Measurements from ENCODE around the gene SLC22A2.
A peak's percentile ranks its signal among the peaks of the same experiment; 100 is the strongest.

SLC22A2 gene

GRCh38 chr6:160297310-160297709, 38.7 kb upstream of the SLC22A2 start:
- TF ChIP-seq HOXD13 (CRISPR knock-in tag; IDR thresholded peaks at IDR 0.05; ENCODE audit: borderline replicate concordance) (no peak), GLIS2 (tag by site-specific recombination; IDR thresholded peaks at IDR 0.05) (no peak), ZNF792 (tag by site-specific recombination; IDR thresholded peaks at IDR 0.05) (no peak)
- TF ChIP-seq, protein P1, sequence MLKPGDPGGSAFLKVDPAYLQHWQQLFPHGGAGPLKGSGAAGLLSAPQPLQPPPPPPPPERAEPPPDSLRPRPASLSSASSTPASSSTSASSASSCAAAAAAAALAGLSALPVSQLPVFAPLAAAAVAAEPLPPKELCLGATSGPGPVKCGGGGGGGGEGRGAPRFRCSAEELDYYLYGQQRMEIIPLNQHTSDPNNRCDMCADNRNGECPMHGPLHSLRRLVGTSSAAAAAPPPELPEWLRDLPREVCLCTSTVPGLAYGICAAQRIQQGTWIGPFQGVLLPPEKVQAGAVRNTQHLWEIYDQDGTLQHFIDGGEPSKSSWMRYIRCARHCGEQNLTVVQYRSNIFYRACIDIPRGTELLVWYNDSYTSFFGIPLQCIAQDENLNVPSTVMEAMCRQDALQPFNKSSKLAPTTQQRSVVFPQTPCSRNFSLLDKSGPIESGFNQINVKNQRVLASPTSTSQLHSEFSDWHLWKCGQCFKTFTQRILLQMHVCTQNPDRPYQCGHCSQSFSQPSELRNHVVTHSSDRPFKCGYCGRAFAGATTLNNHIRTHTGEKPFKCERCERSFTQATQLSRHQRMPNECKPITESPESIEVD (tag by site-specific recombination; IDR thresholded peaks at IDR 0.05) = no peak
- no peaks in the 10 kb centered on the region for H3K9me3 ChIP-seq (ENCODE audit: control insufficient read depth, insufficient read depth, low read depth, low read length)
- no peaks in the 10 kb centered on the region for H3K4me1 ChIP-seq (ENCODE audit: control insufficient read depth, insufficient read depth, low read length)
- H3K4me3 ChIP-seq (ENCODE audit: low read depth, low read length) = no peak overlapping the region
- CTCF ChIA-PET = interaction anchor here (0.6 to 2.6 kb wide), 8 partner anchors 25 to 236 kb away, joined by 3 to 12 read pairs (median 7); no protein-coding TSS in a partner anchor
- POLR2A ChIA-PET = no interaction called here
- no peaks in the 10 kb centered on the region for H3K36me3 ChIP-seq (ENCODE audit: control insufficient read depth in 2 of 2, insufficient read depth in 1 of 2, low read length in 2 of 2)
- no peak overlapping the region for H3K27ac ChIP-seq (ENCODE audit: extremely low read depth, low read depth, low read length)

DNA sequence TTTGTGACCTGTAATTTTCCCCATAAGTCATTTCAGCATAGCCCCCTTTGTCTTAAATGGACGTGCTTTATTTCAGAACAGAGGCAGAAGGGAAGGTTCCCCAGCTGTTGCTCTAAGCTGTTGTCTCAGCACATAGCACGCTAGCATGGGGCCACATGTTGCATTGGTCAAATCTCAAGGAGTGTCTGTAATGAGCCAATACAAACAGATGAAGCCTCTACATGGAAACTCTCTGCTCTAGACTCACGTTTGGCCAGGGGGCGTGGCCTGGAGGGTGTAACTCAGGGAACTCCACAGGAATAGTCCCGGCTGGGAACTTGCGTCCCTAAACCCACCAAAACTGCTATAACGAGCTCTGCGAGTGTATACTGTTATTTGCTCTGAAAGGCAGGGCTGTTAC, 35.2 kb upstream of the SLC22A2 start:
- Histone ChIP-seq H3K9me3 (ENCODE audit: control insufficient read depth, insufficient read depth, low read depth, low read length) (no peaks in the 10 kb centered on the region), H3K27ac (ENCODE audit: extremely low read depth, low read depth, low read length) (no peak overlapping the region), H3K36me3 (ENCODE audit: control insufficient read depth in 2 of 2, insufficient read depth in 1 of 2, low read length in 2 of 2) (no peaks in the 10 kb centered on the region), H3K4me3 (ENCODE audit: low read depth, low read length) (no peak overlapping the region), H3K4me1 (ENCODE audit: control insufficient read depth, insufficient read depth, low read length) (no peaks in the 10 kb centered on the region)
- TF ChIP-seq, protein P2, sequence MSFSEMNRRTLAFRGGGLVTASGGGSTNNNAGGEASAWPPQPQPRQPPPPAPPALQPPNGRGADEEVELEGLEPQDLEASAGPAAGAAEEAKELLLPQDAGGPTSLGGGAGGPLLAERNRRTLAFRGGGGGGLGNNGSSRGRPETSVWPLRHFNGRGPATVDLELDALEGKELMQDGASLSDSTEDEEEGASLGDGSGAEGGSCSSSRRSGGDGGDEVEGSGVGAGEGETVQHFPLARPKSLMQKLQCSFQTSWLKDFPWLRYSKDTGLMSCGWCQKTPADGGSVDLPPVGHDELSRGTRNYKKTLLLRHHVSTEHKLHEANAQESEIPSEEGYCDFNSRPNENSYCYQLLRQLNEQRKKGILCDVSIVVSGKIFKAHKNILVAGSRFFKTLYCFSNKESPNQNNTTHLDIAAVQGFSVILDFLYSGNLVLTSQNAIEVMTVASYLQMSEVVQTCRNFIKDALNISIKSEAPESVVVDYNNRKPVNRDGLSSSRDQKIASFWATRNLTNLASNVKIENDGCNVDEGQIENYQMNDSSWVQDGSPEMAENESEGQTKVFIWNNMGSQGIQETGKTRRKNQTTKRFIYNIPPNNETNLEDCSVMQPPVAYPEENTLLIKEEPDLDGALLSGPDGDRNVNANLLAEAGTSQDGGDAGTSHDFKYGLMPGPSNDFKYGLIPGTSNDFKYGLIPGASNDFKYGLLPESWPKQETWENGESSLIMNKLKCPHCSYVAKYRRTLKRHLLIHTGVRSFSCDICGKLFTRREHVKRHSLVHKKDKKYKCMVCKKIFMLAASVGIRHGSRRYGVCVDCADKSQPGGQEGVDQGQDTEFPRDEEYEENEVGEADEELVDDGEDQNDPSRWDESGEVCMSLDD (tag by site-specific recombination; IDR thresholded peaks at IDR 0.05) = no peak
- TF ChIP-seq ZNF785 (tag by site-specific recombination; IDR thresholded peaks at IDR 0.05) (no peak), SCRT1 (tag by site-specific recombination; IDR thresholded peaks at IDR 0.05; ENCODE audit: borderline replicate concordance) (0 out of 2 replicates have a peak, but pooled peaks have one; percentile 34), ZBTB17 (tag by site-specific recombination; IDR thresholded peaks at IDR 0.05) (no peak), ZFP69B (tag by site-specific recombination; IDR thresholded peaks at IDR 0.05) (no peak), MZF1 (tag by site-specific recombination; IDR thresholded peaks at IDR 0.05; ENCODE audit: borderline replicate concordance) (no peak), ZNF777 (tag by site-specific recombination; IDR thresholded peaks at IDR 0.05; ENCODE audit: borderline replicate concordance) (no peak), SCRT2 (tag by site-specific recombination; IDR thresholded peaks at IDR 0.05) (peak; percentile 94)
- ChIA-PET POLR2A (no interaction called here), CTCF (interaction anchor here (1.8 kb wide), 1 partner anchor 161 kb away, joined by 5 read pairs; no protein-coding TSS in a partner anchor)

GRCh38 chr6:160285541-160286105, 27.0 kb upstream of the SLC22A2 start:
- no peaks in the 10 kb centered on the region for H3K9me3 ChIP-seq (ENCODE audit: control insufficient read depth, insufficient read depth, low read depth, low read length)
- ChIA-PET POLR2A (no interaction called here), CTCF (interaction anchor here (0.7 kb wide), 1 partner anchor 708 kb away, joined by 3 read pairs; no protein-coding TSS in a partner anchor)
- no peaks in the 10 kb centered on the region for H3K36me3 ChIP-seq (ENCODE audit: control insufficient read depth in 2 of 2, insufficient read depth in 1 of 2, low read length in 2 of 2)
- no peak overlapping the region for H3K4me3 ChIP-seq (ENCODE audit: low read depth, low read length)
- no peaks in the 10 kb centered on the region for H3K4me1 ChIP-seq (ENCODE audit: control insufficient read depth, insufficient read depth, low read length)
- H3K27ac ChIP-seq (ENCODE audit: extremely low read depth, low read depth, low read length) = no peak overlapping the region
- no peak for TF ChIP-seq ZNF211 (tag by site-specific recombination; IDR thresholded peaks at IDR 0.05; ENCODE audit: low read depth)
- no peak for TF ChIP-seq ZNF121 (tag by site-specific recombination; IDR thresholded peaks at IDR 0.05)
- no peak for TF ChIP-seq ZNF214 (tag by site-specific recombination; IDR thresholded peaks at IDR 0.05; ENCODE audit: borderline replicate concordance)
- no peak for TF ChIP-seq ZNF658 (tag by site-specific recombination; IDR thresholded peaks at IDR 0.05)
- TF ChIP-seq ZNF433 (tag by site-specific recombination; IDR thresholded peaks at IDR 0.05; ENCODE audit: low read depth) = no peak
- no peak for TF ChIP-seq KLF1 (tag by site-specific recombination; IDR thresholded peaks at IDR 0.05)
- TF ChIP-seq ZSCAN30 (tag by site-specific recombination; IDR thresholded peaks at IDR 0.05) = no peak
- no peak for TF ChIP-seq ZNF146 (tag by site-specific recombination; IDR thresholded peaks at IDR 0.05)
- no peak for TF ChIP-seq ZNF580 (tag by site-specific recombination; IDR thresholded peaks at IDR 0.05)
- TF ChIP-seq GFI1B (tag by site-specific recombination; IDR thresholded peaks at IDR 0.05) = no peak
- TF ChIP-seq ZBTB8A (tag by site-specific recombination; IDR thresholded peaks at IDR 0.05) = no peak
